HL-60 (cell line): ENCODE data around the gene ANAPC4.

ENCODE experiments used
- POLR2AphosphoS5 ChIP-seq: IDR thresholded peaks from 2 replicates; pipeline ENCODE4 v1.6.1; 2012; ENCODE audit warnings: low read depth
- SPI1 ChIP-seq: IDR thresholded peaks from 2 replicates; pipeline ENCODE4 v1.6.1; 2012; ENCODE audit warnings: low read depth, mild to moderate bottlenecking, borderline replicate concordance
- TF ChIP-seq, protein P1 (sequence below): IDR thresholded peaks from 2 replicates; pipeline ENCODE4 v1.6.1; 2012; ENCODE audit warnings: low read depth; ENCODE audit not compliant: insufficient replicate concordance
- TF ChIP-seq, protein P2 (sequence below): IDR thresholded peaks from one replicate; pipeline ENCODE4 v1.5.1; 2011; ENCODE audit warnings: low read length, control low read depth, inconsistent platforms; ENCODE audit not compliant: insufficient read depth

DNA sequence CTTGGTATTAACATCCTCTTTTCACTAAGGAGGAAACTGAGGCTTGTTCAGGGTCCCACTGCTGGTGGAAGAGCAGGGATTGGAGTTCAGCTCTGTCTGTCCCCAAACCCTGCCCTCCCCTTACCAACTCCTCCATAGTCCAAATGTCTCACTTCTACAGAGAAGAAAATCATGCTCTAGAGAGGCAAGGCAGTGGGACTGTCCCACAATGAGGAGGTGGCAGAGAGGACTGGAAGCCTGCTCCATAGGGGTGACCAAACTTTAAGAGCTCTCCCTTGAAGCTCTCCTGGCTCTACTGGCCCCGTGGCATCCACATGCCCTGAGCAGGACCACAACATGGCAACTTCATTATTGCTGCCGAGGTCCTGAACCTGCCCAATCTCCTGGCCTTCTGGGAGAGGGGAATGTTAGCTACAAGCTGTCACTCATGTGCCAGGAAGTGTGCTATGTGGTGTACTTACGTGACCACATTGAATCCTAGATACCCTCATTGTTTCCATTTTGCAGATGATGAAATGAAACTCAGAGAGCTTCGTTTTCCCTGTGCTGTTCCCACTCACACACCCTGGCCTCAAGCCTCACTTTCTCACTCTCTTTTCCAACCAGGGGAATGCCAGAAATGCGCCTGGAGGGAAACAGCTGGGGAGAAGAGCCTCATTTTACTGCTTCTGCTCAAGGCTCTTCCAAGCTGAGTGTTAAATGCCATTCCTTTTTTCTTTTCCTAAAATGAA, 71.5 kb downstream of the ANAPC4 start:
- TF ChIP-seq, protein P1, sequence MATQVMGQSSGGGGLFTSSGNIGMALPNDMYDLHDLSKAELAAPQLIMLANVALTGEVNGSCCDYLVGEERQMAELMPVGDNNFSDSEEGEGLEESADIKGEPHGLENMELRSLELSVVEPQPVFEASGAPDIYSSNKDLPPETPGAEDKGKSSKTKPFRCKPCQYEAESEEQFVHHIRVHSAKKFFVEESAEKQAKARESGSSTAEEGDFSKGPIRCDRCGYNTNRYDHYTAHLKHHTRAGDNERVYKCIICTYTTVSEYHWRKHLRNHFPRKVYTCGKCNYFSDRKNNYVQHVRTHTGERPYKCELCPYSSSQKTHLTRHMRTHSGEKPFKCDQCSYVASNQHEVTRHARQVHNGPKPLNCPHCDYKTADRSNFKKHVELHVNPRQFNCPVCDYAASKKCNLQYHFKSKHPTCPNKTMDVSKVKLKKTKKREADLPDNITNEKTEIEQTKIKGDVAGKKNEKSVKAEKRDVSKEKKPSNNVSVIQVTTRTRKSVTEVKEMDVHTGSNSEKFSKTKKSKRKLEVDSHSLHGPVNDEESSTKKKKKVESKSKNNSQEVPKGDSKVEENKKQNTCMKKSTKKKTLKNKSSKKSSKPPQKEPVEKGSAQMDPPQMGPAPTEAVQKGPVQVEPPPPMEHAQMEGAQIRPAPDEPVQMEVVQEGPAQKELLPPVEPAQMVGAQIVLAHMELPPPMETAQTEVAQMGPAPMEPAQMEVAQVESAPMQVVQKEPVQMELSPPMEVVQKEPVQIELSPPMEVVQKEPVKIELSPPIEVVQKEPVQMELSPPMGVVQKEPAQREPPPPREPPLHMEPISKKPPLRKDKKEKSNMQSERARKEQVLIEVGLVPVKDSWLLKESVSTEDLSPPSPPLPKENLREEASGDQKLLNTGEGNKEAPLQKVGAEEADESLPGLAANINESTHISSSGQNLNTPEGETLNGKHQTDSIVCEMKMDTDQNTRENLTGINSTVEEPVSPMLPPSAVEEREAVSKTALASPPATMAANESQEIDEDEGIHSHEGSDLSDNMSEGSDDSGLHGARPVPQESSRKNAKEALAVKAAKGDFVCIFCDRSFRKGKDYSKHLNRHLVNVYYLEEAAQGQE: no peak
- TF ChIP-seq, protein P2, sequence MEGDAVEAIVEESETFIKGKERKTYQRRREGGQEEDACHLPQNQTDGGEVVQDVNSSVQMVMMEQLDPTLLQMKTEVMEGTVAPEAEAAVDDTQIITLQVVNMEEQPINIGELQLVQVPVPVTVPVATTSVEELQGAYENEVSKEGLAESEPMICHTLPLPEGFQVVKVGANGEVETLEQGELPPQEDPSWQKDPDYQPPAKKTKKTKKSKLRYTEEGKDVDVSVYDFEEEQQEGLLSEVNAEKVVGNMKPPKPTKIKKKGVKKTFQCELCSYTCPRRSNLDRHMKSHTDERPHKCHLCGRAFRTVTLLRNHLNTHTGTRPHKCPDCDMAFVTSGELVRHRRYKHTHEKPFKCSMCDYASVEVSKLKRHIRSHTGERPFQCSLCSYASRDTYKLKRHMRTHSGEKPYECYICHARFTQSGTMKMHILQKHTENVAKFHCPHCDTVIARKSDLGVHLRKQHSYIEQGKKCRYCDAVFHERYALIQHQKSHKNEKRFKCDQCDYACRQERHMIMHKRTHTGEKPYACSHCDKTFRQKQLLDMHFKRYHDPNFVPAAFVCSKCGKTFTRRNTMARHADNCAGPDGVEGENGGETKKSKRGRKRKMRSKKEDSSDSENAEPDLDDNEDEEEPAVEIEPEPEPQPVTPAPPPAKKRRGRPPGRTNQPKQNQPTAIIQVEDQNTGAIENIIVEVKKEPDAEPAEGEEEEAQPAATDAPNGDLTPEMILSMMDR: no peak
- TF ChIP-seq SPI1: no peak
- no peak for TF ChIP-seq POLR2AphosphoS5
